Esophagus muscularis mucosa (tissue), 4 donors: ENCODE results near the gene CD47. TPM values are rescaled to one million over a fixed set of nuclear protein-coding genes. Genes with fewer than 3 reads are reported as not detected.

Experiments
- DNase-seq: peaks from one replicate; pipeline ENCODE4 v3.0.0-alpha.2; 2017; ENCODE audit errors: extremely low spot score
- H3K27ac ChIP-seq, 4 donors: fragments of 200-600 bp; sonication (generic); replicated peaks in 1 of 4; 1 replicate in 3 of 4; 2 replicates in 1 of 4; pipeline ENCODE4 v1.5.1; 2016 to 2019; ENCODE audit warnings: mild to moderate bottlenecking in 1 of 4
- H3K27me3 ChIP-seq, 4 donors: fragments of 200-600 bp; sonication (generic); one replicate each; pipeline versions ENCODE4 v1.5.1 to v1.6.0; 2016 to 2019
- H3K36me3 ChIP-seq, 4 donors: fragments of 200-600 bp; sonication (generic); one replicate each; pipeline ENCODE4 v1.5.1; 2016 to 2019
- H3K4me1 ChIP-seq, 4 donors: fragments of 200-600 bp; sonication (generic); one replicate each; pipeline ENCODE4 v1.5.1; 2016 to 2019
- H3K4me3 ChIP-seq, 4 donors: fragments of 200-600 bp; sonication (generic); 1 replicate in 2 of 4; 2 replicates in 2 of 4; pipeline ENCODE4 v1.5.1; 2016 to 2019; ENCODE audit warnings: mild to moderate bottlenecking in 4 of 4, moderate library complexity in 1 of 4
- H3K9me3 ChIP-seq, 4 donors: fragments of 200-600 bp; sonication (generic); 1 replicate in 3 of 4; 2 replicates in 1 of 4; pipeline ENCODE4 v1.5.1; 2016 to 2019
- CTCF ChIP-seq, 3 experiments: fragments of 200-600 bp in 2 of 3; fragments of 450-650 bp in 1 of 3; sonication (generic) in 2 of 3; IDR thresholded peaks; one replicate each; pipeline ENCODE4 v1.5.1; 2017 to 2019; ENCODE audit warnings: antibody characterized with exemption in 3 of 3, mild to moderate bottlenecking in 2 of 3, moderate library complexity in 1 of 3
- EP300 ChIP-seq: sonication (generic); formaldehyde crosslinking; IDR thresholded peaks from one replicate; pipeline ENCODE4 v1.6.1; 2017; ENCODE audit warnings: antibody characterized with exemption
- POLR2A ChIP-seq: fragments of 450-650 bp; IDR thresholded peaks from one replicate; pipeline ENCODE4 v1.6.1; 2017; ENCODE audit warnings: antibody characterized with exemption, moderate library complexity, mild to moderate bottlenecking, low read depth
- POLR2AphosphoS5 ChIP-seq, 2 donors: sonication (generic); formaldehyde crosslinking; IDR thresholded peaks; one replicate each; pipeline ENCODE4 v1.6.1; 2017; ENCODE audit warnings: antibody characterized with exemption in 2 of 2
- WGBS: methylation state at CpG from one replicate; pipeline ENCODE4 v1.1.5; 2018; 5-methylcytosine and 5-hydroxymethylcytosine counted together
- intact Hi-C: fragments of 100-400 bp; cut with DNase I; formaldehyde crosslinking; loops from one replicate; pipeline ENCODE4 v1.15.1; 2023
- total RNA-seq, 4 donors: library from RNA; depleted of rRNA; stranded (reverse); fragments of >200 nt; gene quantifications; one replicate each; pipeline versions ENCODE4 v1.1.0 to v1.2.1, GENCODE V29; 2016

The CD47 gene
- total RNA-seq, 4 donors from 2014 or later: 31.6 to 57.7 (median 49.7) TPM

- no peak overlapping the region for H3K4me3 ChIP-seq
- WGBS: 96% methylated on average over 4 of the region's 4 CpGs
- TF ChIP-seq EP300 (no peak), CTCF (IDR thresholded peaks at IDR 0.05) (no peak), POLR2A (no peak), POLR2AphosphoS5 (IDR thresholded peaks at IDR 0.05) (no peak)
- H3K4me1 ChIP-seq: peaks cover 0 to 16% (median 12%) of the 10 kb centered on the region in 4 donors
- H3K27me3 ChIP-seq: no peaks in the 10 kb centered on the region
- H3K9me3 ChIP-seq: no peaks in the 10 kb centered on the region
- intact Hi-C loops: no loop called here
- no peak for DNase-seq
- no peaks in the 10 kb centered on the region for H3K36me3 ChIP-seq
- no peak overlapping the region for H3K27ac ChIP-seq
These were observed 73.2 kb downstream of the CD47 start for GRCh38 chr3:108017587-108017986.

- no peak for DNase-seq
- H3K36me3 ChIP-seq: no peaks in the 10 kb centered on the region
- TF ChIP-seq CTCF (IDR thresholded peaks at IDR 0.05) (no peak), EP300 (no peak), POLR2AphosphoS5 (IDR thresholded peaks at IDR 0.05) (no peak), POLR2A (no peak)
- no peak overlapping the region for H3K27ac ChIP-seq
- peaks cover 0 to 16% (median 12%) of the 10 kb centered on the region in 4 donors for H3K4me1 ChIP-seq
- no peaks in the 10 kb centered on the region for H3K9me3 ChIP-seq
- no peak overlapping the region for H3K4me3 ChIP-seq
- WGBS: 98% methylated on average over 2 of the region's 2 CpGs
- intact Hi-C loops: no loop called here
- no peaks in the 10 kb centered on the region for H3K27me3 ChIP-seq
These were observed 75.9 kb downstream of the CD47 start for GRCh38 chr3:108014943-108015342.

- Histone ChIP-seq H3K4me3 (no peak overlapping the region), H3K36me3 (no peaks in the 10 kb centered on the region), H3K27me3 (no peaks in the 10 kb centered on the region), H3K4me1 (peaks cover 0 to 16% (median 13%) of the 10 kb centered on the region in 4 donors), H3K9me3 (no peaks in the 10 kb centered on the region), H3K27ac (peak overlapping the region in 3 of 4 donors; percentile 1 to 25 (median 20))
- DNase-seq: no peak
- intact Hi-C loops: no loop called here
- no peak for TF ChIP-seq CTCF (IDR thresholded peaks at IDR 0.05)
- no peak for TF ChIP-seq POLR2AphosphoS5 (IDR thresholded peaks at IDR 0.05)
- no peak for TF ChIP-seq POLR2A
- TF ChIP-seq EP300: no peak
- 55% methylated on average over 8 of the region's 8 CpGs for WGBS
These were observed 77.4 kb downstream of the CD47 start for GRCh38 chr3:108013141-108014055.

- no peak for TF ChIP-seq CTCF (IDR thresholded peaks at IDR 0.05)
- no peak for TF ChIP-seq EP300
- no peak for TF ChIP-seq POLR2AphosphoS5 (IDR thresholded peaks at IDR 0.05)
- no peak for TF ChIP-seq POLR2A
- Histone ChIP-seq H3K4me1 (peaks cover 0 to 18% (median 15%) of the 10 kb centered on the region in 4 donors), H3K4me3 (no peak overlapping the region), H3K27ac (no peak overlapping the region), H3K27me3 (no peaks in the 10 kb centered on the region), H3K36me3 (no peaks in the 10 kb centered on the region), H3K9me3 (no peaks in the 10 kb centered on the region)
- DNase-seq: no peak
- intact Hi-C loops: no loop called here
- 94% methylated on average over 8 of the region's 8 CpGs for WGBS
These were observed 78.5 kb downstream of the CD47 start for GRCh38 chr3:108012304-108012703.
